K562 (cell line): ENCODE data around the gene TAS2R8. TPM values are rescaled to one million over a fixed set of nuclear protein-coding genes. Genes with fewer than 3 reads are reported as not detected.

Experiments
- ATAC-seq: fragments of 200-7000 bp; cut with Tn5 transposase; 3 replicates; pipeline ENCODE4 v1.9.1; 2020; ENCODE audit warnings: moderate library complexity
- BruUV-seq: library from RNA; stranded (reverse); fragments of 400-500 nt; replicated peaks from 2 replicates; lab custom pipeline; 2021; lab: Mats Ljungman, UMichigan
- CTCF ChIA-PET: fragments of 300-600 bp; formaldehyde crosslinking; extraction: SDS; loops from one replicate; lab custom pipeline; 2021; ENCODE audit warnings: low intra/inter-chr PET ratio; lab: Yijun Ruan, JAX
- POLR2A ChIA-PET: fragments of 300-600, 350-650 bp; sonication (Branson Sonifier 250); formaldehyde crosslinking; extraction: SDS; loops from one replicate; lab custom pipeline; 2021; ENCODE audit warnings: antibody characterized with exemption, inconsistent platforms; lab: Yijun Ruan, JAX
- DNase-seq, 4 experiments: peaks; one replicate each; pipeline versions ENCODE4 v3.0.0 to v3.0.0-alpha.2; 2011 to 2018; ENCODE audit warnings: low spot score in 3 of 4, mixed read lengths in 3 of 4; ENCODE audit errors: extremely low read depth in 1 of 4
- FAIRE-seq: peaks from 2 replicates; lab custom pipeline; 2011; peaks lifted over from hg19 to GRCh38; lab: Jason Lieb, UNC
- H2AFZ ChIP-seq: 2 replicates; pipeline ENCODE4 v1.6.0; 2011; ENCODE audit warnings: low read depth, low read length, control low read depth, inconsistent platforms
- H3K27ac ChIP-seq: fragments of 200-600 bp; 3 replicates; pipeline ENCODE4 v1.8.0; 2011; ENCODE audit warnings: low read depth, mild to moderate bottlenecking, control low read depth, inconsistent platforms, low read length, moderate library complexity, mixed read lengths; ENCODE audit errors: extremely low read depth
- H3K27me3 ChIP-seq, 2 experiments: fragments of 300-600 bp in 1 of 2; 2 replicates in 1 of 2; 3 replicates in 1 of 2; pipeline versions ENCODE4 v1.6.0 to v1.8.0; 2011; ENCODE audit warnings: inconsistent platforms in 2 of 2, low read length in 2 of 2, mild to moderate bottlenecking in 1 of 2, mixed read lengths in 1 of 2, moderate library complexity in 1 of 2; ENCODE audit not compliant: control insufficient read depth in 2 of 2, insufficient read depth in 2 of 2
- H3K36me3 ChIP-seq: fragments of 300-600 bp; 3 replicates; pipeline ENCODE4 v1.8.0; 2011; ENCODE audit warnings: mild to moderate bottlenecking, low read length, inconsistent platforms; ENCODE audit not compliant: control insufficient read depth, insufficient read depth
- H3K4me1 ChIP-seq, 2 experiments: fragments of 200-600 bp in 1 of 2; replicated peaks in 1 of 2; 2 replicates in 1 of 2; 3 replicates in 1 of 2; pipeline versions ENCODE4 v1.5.1 to v1.8.0; 2011; ENCODE audit warnings: inconsistent platforms in 2 of 2, low read length in 2 of 2, mild to moderate bottlenecking in 1 of 2, mixed read lengths in 1 of 2, moderate library complexity in 1 of 2; ENCODE audit not compliant: control insufficient read depth in 2 of 2, insufficient read depth in 2 of 2
- H3K4me2 ChIP-seq: 2 replicates; pipeline ENCODE4 v1.6.1; 2011; ENCODE audit warnings: low read length, control low read depth, inconsistent platforms, mixed read lengths; ENCODE audit not compliant: insufficient read depth
- H3K4me3 ChIP-seq: fragments of 200-600 bp; sonication (generic), shearing (Covaris generic); 2 replicates; pipeline ENCODE4 v1.5.1; 2016; ENCODE audit warnings: control low read depth, inconsistent platforms
- H3K79me2 ChIP-seq: fragments of 200-600 bp; 3 replicates; pipeline ENCODE4 v1.8.0; 2011; ENCODE audit warnings: low read length, inconsistent platforms; ENCODE audit not compliant: control insufficient read depth, insufficient read depth
- H3K9ac ChIP-seq, 2 experiments: 2 replicates each; pipeline versions ENCODE4 v1.6.0 to v1.6.1; 2011; ENCODE audit warnings: low read depth in 2 of 2, low read length in 2 of 2, control low read depth in 1 of 2, inconsistent platforms in 1 of 2, mild to moderate bottlenecking in 1 of 2, mixed read lengths in 1 of 2; ENCODE audit not compliant: insufficient read depth in 1 of 2
- H3K9me1 ChIP-seq: one replicate; pipeline ENCODE4 v1.6.0; 2011; ENCODE audit warnings: inconsistent platforms, mild to moderate bottlenecking, low read length, moderate library complexity; ENCODE audit not compliant: control insufficient read depth, insufficient read depth
- H3K9me3 ChIP-seq: replicated peaks from 2 replicates; pipeline ENCODE4 v1.5.1; 2011; ENCODE audit warnings: low read depth, low read length, inconsistent platforms; ENCODE audit not compliant: control insufficient read depth, insufficient read depth
- H4K20me1 ChIP-seq: replicated peaks from 2 replicates; pipeline ENCODE4 v1.6.1; 2011; ENCODE audit warnings: low read length, inconsistent platforms, mixed read lengths; ENCODE audit not compliant: control insufficient read depth, insufficient read depth
- CEBPB ChIP-seq: fragments of 450-650 bp; IDR thresholded peaks from 2 replicates; pipeline ENCODE4 v1.6.1; 2016; ENCODE audit warnings: missing genetic modification characterization, missing compliant biosample characterization
- CEBPG ChIP-seq, 3 experiments: fragments of 200-800 bp in 1 of 3; sonication (Bioruptor generic) in 1 of 3; sonication (generic) in 1 of 3; formaldehyde crosslinking in 1 of 3; IDR thresholded peaks in 2 of 3; conservative IDR thresholded peaks in 1 of 3; 2 replicates each; pipeline versions ENCODE4 v1.6.1 to v1.8.0; 2016 to 2022; ENCODE audit warnings: missing compliant biosample characterization in 2 of 3, missing genetic modification characterization in 2 of 3, mild to moderate bottlenecking in 1 of 3, missing genetic modification reagents in 1 of 3
- CTBP1 ChIP-seq: fragments of 450-650 bp; IDR thresholded peaks from 2 replicates; pipeline ENCODE4 v1.6.1; 2016; ENCODE audit warnings: borderline replicate concordance
- ETS1 ChIP-seq: conservative IDR thresholded peaks from 2 replicates; pipeline ENCODE4 v1.6.1; 2011; ENCODE audit warnings: low read depth, mild to moderate bottlenecking, low read length; ENCODE audit not compliant: control insufficient read depth
- HCFC1 ChIP-seq: IDR thresholded peaks from 2 replicates; pipeline ENCODE4 v1.6.1; 2012; ENCODE audit warnings: low read depth, low read length, improper control_type of control experiment
- HNRNPL ChIP-seq: fragments of 200-400 bp; formaldehyde crosslinking; IDR thresholded peaks from 2 replicates; pipeline ENCODE4 v1.6.1; 2017; ENCODE audit warnings: low read depth, mild to moderate bottlenecking, low read length
- HOXB6 ChIP-seq: fragments of 250-450 bp; sonication (Bioruptor Pico); IDR thresholded peaks from 2 replicates; pipeline ENCODE4 v1.5.1; 2022; ENCODE audit warnings: mild to moderate bottlenecking, borderline replicate concordance
- MCM5 ChIP-seq: fragments of 450-650 bp; IDR thresholded peaks from 2 replicates; pipeline ENCODE4 v1.6.1; 2016; ENCODE audit warnings: low read depth
- POLR2G ChIP-seq: fragments of 200-400 bp; formaldehyde crosslinking; IDR thresholded peaks from 2 replicates; pipeline ENCODE4 v1.6.1; 2017; ENCODE audit warnings: low read depth, mild to moderate bottlenecking, antibody characterized with exemption, low read length, moderate library complexity
- RBFOX2 ChIP-seq: fragments of 200-400 bp; formaldehyde crosslinking; IDR thresholded peaks from 2 replicates; pipeline ENCODE4 v1.6.1; 2017; ENCODE audit warnings: low read depth, mild to moderate bottlenecking, low read length, moderate library complexity
- SRSF9 ChIP-seq: fragments of 200-400 bp; formaldehyde crosslinking; IDR thresholded peaks from 2 replicates; pipeline ENCODE4 v1.6.1; 2017; ENCODE audit warnings: low read depth, low read length, borderline replicate concordance
- TAF1 ChIP-seq: IDR thresholded peaks from 2 replicates; pipeline ENCODE4 v1.6.1; 2011; ENCODE audit warnings: mild to moderate bottlenecking, low read length, moderate library complexity; ENCODE audit not compliant: insufficient read depth, control insufficient read depth, severe bottlenecking; ENCODE audit errors: extremely low read depth
- USF1 ChIP-seq: sonication (generic); formaldehyde crosslinking; IDR thresholded peaks from 2 replicates; pipeline ENCODE4 v1.9.0; 2022; ENCODE audit warnings: mild to moderate bottlenecking, missing genetic modification reagents
- ZNF24 ChIP-seq: fragments of 450-650 bp; IDR thresholded peaks from 2 replicates; pipeline ENCODE4 v1.6.1; 2016
- ZNF445 ChIP-seq: fragments of 250-450 bp; sonication (Bioruptor Pico); IDR thresholded peaks from 2 replicates; pipeline ENCODE4 v1.4.0; 2020; ENCODE audit warnings: low read depth, mild to moderate bottlenecking, moderate library complexity
- WGBS: fragments of 100-300 bp; shearing (Covaris generic); methylation state at CpG from one replicate; pipeline ENCODE4 v1.1.6; 2016; ENCODE audit warnings: low coverage, mixed read lengths; ENCODE audit not compliant: insufficient coverage; ENCODE audit errors: missing lambda C conversion rate; 5-methylcytosine and 5-hydroxymethylcytosine counted together
- in situ Hi-C: fragments of 300-500 bp; cut with MboI; formaldehyde crosslinking; loops from 4 replicates; pipeline ENCODE4 v1.15.0; 2018; ENCODE audit warnings: inconsistent platforms, mixed read lengths
- intact Hi-C: fragments of 100-400 bp; cut with micrococcal nuclease; formaldehyde crosslinking; loops from 2 replicates; pipeline ENCODE4 v1.14.2; 2022
- polyA plus RNA-seq, 8 experiments: library from polyadenylated mRNA; depleted of rRNA in 4 of 8; stranded (reverse) in 5 of 8; unstranded in 3 of 8; fragments of >200 nt; fragmentation: Nextera tagmentation in 2 of 8; fragmentation: Illumina TruSeq in 1 of 8; extraction: Ambion mirVana in 2 of 8; extraction: Trizol in 1 of 8; gene quantifications; 2 replicates each; pipeline versions ENCODE4 v1.2.1 to v1.2.3, GENCODE V29; 2011 to 2014; ENCODE audit warnings: inconsistent platforms in 1 of 8, missing spikeins in 1 of 8
- total RNA-seq, 7 experiments: library from RNA; depleted of rRNA in 6 of 7; stranded (reverse); fragments of >200 nt in 6 of 7; fragmentation: Illumina TruSeq in 2 of 7; extraction: Trizol in 2 of 7; gene quantifications; 2 replicates each; pipeline versions ENCODE4 v1.2.1 to v1.2.3, GENCODE V29; 2011 to 2021; ENCODE audit warnings: low replicate concordance in 1 of 7

TAS2R8 gene
- total and polyA plus RNA-seq, 9 of the 15 experiments (the other 6 are each of a cell fraction or from before 2014, with no cell fraction given), result not detected

GRCh38 chr12:10829994-10830393 lies 22.9 kb upstream of the TAS2R8 start:
- Histone ChIP-seq H3K27me3 (no peaks in the 10 kb centered on the region), H4K20me1 (no peaks in the 10 kb centered on the region), H3K4me2 (no peak overlapping the region), H2AFZ (no peak overlapping the region), H3K4me1 (no peaks in the 10 kb centered on the region), H3K9me3 (no peaks in the 10 kb centered on the region), H3K27ac (no peak overlapping the region), H3K9me1 (no peaks in the 10 kb centered on the region)
- BruUV-seq, result no TSS peak
- in situ Hi-C loops, result no loop called here
- ChIA-PET CTCF (no interaction called here), POLR2A (no interaction called here)
- no peak for DNase-seq
- TF ChIP-seq HCFC1 (no peak), POLR2G (no peak), TAF1 (no peak), CEBPB (peak; percentile 56), CTBP1 (no peak), HOXB6 (no peak), HNRNPL (no peak), MCM5 (no peak), USF1 (CRISPR knock-in tag) (no peak), SRSF9 (no peak), ETS1 (no peak), CEBPG (CRISPR knock-in tag; IDR thresholded peaks at IDR 0.05) (no peak), CEBPG (tag; conservative IDR thresholded peaks at IDR 0.05 in 1 of 2, IDR thresholded peaks at IDR 0.05 in 1 of 2) (peak in 1 of 2 experiments; percentile 38; a peak in 1 of 4 replicates), ZNF445 (CRISPR knock-in tag) (no peak), ZNF24 (no peak), RBFOX2 (no peak)
- TF ChIP-seq, all 486 proteins: peak for 2
- Histone ChIP-seq H3K36me3 (no peaks in the 10 kb centered on the region), H3K4me3 (no peak overlapping the region), H3K9ac (no peak overlapping the region), H3K79me2 (no peaks in the 10 kb centered on the region)
- WGBS, result 14% methylated on average over 1 of the region's 1 CpG
- intact Hi-C loops, result no loop called here
- no peak for ATAC-seq
- FAIRE-seq, result no peak
